ENCODE data around the gene CCNG2.
A peak's percentile ranks its signal among the peaks of the same experiment; 100 is the strongest.
"Not testable (repeated sequence)": the region's sequence is repeated elsewhere in the genome, so short reads cannot be mapped to it uniquely, and the experiment has no call there.

Gene CCNG2, protein sequence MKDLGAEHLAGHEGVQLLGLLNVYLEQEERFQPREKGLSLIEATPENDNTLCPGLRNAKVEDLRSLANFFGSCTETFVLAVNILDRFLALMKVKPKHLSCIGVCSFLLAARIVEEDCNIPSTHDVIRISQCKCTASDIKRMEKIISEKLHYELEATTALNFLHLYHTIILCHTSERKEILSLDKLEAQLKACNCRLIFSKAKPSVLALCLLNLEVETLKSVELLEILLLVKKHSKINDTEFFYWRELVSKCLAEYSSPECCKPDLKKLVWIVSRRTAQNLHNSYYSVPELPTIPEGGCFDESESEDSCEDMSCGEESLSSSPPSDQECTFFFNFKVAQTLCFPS

DNA sequence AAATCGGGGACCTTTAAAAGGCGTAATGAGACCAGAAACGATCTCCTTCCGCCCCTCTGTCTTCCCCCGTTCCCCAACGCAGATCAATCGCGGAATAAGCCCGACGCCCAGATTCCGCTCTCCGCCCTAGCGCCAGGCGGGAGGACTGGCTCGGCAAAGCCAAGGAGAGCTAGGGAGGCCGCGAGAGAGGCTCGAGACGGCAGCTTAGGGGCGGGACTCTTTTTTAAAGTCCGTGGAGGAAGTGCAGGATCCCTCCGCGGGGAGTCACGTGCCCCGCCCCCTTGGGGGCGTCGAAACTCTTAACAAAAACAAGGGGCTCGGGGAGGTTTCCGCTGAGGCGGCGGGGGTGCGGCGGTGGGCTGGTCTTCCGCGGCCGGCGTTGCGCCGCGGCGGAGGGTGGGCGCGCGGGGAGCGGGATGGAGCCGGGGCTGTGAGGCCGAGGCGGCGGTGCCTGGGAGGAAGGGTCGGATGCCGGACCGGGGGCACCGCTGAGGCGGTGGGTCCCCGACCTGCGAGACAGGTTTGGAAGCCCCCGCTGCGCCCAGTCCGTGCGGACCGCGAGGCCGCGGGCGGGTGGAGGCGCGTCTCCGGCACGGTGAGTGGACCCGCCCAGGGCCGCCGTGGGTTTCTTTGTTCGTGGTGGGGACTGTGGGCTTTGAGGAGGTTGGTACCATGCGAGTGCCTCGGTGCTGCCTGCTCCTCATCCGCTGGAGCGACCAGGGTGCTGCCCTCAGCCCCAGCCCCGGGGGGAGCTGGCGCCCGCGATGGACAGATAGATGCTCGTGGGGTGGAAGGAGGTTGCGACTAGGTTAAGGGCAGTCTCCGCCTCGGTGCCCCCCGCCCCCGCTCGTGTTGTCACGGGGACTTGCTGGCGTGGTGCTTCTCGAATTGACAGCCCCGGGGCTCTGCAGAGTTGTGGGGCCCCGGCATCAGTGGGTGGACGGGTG is at the start of gene CCNG2:
Gene CCNG2, plus strand, starts transcription at position 296 of the 947 bp plus-strand sequence. CDS start 1,326 bp downstream, outside the sequence.
- DNase-seq (ENCODE audit: low read depth), result peak; percentile 15

DNA sequence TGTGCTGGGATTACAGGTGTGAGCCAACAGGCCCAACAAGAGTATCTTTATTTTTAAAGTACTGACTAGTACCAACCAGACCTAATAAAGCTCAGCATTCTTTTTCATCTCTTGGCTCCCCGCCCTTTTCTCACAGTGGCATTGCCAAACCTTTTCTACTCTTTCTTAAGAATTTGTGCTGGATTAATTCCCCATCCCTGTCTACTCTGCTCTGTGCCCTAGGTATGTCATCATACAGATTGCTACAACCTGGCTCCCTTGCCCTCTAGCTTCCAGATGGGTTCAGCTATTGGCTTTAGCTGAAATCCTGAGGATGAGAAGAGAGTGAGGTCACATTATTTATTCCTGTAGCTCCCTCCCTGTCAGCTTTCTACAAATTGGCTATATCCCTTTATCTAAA is 46.3 kb upstream of the CCNG2 start:
- DNase-seq (ENCODE audit: low read depth), result no peak

DNA sequence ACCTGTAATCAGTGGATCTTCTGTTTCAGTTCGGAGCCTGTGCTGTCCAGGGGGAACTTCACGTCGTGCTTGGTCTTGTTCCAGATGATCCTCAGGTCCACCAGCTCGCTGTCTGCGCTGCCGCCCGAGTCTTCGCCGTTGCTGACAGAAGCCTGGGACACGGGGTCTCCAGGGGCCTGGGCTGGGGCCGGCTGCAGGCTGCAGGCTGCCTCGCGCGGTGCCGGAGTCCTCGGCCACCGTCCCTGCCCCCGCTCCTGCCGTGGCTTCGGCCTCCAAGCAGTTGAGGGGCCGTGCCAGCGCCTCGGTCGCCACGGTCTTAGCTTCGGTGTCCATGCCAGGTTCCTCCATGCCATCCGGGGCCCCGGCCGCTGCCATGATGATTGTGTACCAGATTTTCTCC is 43.9 kb upstream of the CCNG2 start:
- no peak for DNase-seq (ENCODE audit: low read depth)

DNA sequence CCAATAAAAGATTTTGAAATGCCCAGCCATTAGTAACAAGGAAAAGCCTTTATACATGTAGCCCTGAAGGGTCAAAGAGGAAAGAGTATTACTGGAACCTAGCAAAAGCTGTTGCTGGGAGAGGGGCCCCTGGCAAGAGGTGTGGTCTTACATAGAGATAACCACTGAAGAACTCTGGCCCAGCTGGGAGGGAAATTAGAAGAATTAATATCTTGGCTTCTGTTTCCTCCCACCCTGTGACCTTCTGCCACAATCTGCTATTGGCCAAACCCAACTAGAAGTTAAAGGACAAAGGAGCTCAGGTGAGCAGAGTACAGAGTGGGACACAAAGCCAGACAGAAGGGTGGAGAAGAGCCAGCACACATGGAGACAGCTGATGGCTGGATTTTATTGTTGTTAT is 39.3 kb upstream of the CCNG2 start:
- no peak for DNase-seq (ENCODE audit: low read depth)

DNA sequence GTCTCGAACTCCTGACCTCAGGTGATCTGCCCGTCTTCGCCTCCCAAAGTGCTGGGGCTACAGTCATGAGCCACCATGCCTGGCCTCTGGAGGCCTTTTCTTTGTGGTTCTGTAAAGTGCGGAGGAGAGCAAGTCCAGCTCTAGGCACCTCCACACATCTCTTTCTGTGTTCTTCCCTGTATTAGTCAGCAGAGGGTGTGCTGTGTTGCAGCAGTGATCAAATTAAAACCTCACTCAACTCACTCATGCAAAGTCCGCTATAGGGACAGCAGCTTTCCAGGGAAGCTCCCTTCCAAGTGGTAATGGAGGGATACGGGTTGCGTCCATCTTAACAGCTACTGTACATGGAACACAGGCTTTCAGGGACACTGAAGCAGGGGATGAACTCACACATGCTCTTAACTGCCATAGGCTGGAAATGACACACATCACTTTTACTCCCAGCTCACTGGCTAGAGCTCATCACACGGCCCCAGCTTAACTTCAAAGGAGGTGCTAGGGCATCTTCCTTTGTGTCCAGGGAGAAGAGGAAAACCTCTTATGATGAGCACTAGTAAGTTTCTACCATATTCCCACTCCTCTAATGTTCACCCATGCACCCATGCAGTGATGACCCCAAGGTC is 36.0 kb upstream of the CCNG2 start:
- no peak for DNase-seq (ENCODE audit: low read depth)

DNA sequence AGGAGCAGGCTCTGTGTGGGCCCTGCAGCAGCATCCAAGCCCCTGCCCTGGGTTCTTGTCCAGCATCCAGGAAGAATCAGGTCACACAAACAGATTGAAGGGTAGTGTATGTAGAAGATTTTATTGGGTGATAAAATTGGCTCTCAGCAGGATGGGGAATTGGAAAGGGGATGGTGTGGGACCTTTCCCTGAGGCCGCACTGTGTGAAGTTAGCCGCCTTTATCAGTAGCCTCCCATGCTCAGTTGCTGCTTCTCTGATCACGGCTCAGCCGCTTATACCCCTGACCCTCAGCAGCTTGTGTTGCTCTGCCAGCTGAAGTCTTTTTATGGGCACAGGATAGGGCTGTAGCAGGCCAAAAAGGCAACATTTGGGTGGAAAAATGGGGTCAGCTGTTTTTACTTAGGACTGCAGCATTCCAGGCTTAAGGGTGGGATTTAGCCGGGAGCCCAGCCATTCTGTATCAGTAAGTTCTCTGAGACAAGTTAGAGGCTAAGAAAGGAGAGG is 35.2 kb upstream of the CCNG2 start:
- DNase-seq (ENCODE audit: low read depth), result no peak

DNA sequence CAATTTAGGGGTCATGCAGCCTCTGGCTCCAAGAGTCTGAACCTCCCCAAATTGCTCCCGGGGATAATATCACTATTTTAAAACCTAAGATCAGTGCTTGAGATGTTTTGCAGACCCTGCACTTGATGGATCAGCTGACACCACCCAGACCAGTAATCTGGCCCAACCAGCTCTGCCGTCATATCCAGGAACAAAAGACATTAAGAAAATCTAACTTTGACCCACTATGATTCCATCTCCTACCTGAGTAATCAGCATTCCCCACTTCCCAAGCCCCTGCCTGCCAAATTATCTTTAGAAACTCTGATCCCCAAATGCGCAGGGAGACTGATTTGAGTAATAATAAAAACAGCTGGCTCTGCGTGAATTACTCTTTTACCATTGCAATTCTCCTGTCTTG is 34.4 kb upstream of the CCNG2 start:
- no peak for DNase-seq (ENCODE audit: low read depth)

DNA sequence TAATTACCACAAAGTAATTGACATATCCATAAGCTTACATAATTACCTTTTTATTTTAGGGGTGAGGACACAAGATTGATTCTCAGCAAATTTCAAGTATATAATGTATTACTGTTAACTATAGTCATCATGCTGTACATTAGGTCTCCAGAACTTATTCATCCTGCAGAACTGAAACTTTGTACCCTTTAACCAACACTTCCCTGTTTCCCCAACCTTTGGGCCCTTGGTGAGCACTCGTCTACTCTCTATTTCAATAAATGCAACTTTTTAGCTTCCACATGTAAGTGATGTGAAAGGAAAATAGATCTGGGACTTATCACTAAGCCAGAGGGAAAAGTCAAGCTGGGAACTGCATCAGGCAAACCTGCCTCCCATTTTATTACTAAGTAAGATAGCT is 33.6 kb upstream of the CCNG2 start:
- no peak for DNase-seq (ENCODE audit: low read depth)

DNA sequence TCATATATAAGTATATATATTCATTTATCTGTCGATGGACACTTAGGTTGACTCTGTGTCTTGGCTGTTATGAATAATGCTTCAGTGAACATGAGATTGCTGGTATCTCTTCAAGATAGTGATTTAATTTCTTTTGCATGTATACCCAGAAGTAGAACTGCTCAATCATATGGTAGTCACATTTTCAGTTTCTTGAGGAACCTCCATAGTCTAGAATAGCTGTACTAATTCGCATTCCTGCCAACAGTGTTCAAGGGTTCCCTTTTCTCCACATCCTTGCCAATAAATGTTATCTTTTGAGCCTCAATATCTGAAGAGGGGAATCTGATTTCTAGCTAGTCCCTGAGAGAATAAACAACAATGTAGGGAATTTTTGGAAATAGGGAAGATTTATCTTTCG is 32.4 kb upstream of the CCNG2 start:
- no peak for DNase-seq (ENCODE audit: low read depth)

DNA sequence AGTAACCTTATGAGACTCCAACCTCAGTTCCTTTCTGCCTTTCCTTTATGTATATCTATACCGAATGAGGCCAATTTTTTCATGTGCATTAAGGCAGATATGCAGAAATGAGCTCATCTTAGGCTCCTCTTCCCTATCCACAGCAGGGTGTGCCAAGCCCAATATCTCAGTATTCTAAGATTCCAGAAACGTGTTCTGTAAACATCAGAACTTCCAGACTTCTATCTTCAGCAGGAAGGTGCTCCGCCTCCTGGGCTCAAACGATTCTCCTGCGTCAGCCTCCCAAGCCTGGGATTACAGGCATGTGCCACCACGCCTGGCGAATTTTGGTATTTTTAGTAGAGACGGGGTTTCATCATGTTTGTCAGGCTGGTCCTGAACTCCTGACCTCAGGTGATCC is 31.0 kb upstream of the CCNG2 start:
- no peak for DNase-seq (ENCODE audit: low read depth)

DNA sequence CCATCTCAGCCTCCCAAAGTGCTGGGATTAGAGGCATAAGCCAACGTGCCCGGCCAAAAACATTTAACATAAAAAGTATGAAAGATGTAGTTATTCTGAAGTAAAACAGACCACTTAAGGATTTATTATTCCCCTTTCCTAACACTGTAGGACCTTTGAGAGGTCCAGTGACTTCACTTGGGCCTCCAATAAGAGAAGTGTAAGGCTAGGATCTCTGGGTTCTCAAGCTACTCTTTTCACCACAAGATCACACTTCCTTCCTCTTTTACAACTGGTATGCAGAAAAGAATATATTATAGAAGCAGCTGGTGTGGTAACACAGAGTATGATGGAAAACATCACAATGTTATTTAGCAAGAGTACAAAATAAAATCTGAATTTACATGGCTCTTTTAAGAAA is 30.2 kb upstream of the CCNG2 start:
- no peak for DNase-seq (ENCODE audit: low read depth)

DNA sequence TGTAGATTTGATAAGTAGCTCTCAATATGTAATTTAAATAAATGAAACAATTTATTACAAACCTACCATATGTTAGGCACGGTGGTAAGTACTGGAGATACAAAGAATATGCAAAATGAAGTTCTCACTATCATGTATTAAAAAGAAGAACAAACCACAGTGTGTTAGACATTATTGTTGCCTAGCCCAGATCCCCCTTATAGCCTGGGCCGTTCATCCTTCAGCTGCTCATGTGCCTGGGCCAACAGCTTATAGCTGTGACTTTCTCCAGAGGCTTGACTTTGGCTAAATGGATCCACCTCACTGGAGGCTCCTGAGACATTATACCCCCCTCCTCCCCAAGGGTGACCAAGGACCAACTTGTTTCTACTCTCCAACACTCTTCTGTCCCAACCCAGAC is 29.8 kb upstream of the CCNG2 start:
- DNase-seq (ENCODE audit: low read depth), result no peak

DNA sequence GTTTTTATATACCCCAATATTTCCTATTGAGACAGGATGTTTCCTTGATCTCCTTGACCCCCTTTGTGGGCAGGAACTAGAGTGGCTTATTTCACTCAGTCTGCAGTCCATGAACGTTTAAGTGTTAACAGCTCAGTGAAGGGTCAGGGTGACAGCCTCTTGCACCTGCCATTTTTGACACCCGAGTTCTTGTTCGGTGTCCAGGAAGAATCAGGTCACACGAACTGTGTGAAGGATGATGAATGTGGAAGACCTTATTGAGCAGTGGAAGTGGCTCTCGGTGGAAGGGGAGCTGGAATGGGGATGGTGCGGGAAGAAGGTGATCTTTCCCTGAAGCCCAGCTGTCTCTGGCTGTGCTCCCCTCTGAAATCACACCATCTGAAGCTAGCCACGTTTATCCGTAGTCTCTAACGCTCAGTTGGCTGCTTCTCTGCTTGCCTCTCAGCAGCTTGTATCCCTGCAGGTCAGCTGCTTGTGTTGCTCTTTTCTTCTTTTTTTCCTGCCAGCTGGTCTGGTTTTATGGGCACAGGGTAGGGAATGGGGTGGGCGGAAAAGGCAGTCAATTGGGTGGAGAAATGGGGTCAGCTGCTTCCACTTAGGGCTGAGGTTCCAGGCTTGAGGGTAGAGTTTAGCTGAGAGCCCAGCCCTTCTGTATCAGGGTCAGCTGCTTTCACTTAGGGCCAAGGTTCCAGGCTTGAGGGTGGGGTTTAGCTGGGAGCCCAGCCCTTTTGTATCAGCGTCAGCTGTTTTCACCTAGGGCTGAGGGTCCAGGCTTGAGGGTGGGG is 29.0 kb upstream of the CCNG2 start:
- no peak for DNase-seq (ENCODE audit: low read depth)

DNA sequence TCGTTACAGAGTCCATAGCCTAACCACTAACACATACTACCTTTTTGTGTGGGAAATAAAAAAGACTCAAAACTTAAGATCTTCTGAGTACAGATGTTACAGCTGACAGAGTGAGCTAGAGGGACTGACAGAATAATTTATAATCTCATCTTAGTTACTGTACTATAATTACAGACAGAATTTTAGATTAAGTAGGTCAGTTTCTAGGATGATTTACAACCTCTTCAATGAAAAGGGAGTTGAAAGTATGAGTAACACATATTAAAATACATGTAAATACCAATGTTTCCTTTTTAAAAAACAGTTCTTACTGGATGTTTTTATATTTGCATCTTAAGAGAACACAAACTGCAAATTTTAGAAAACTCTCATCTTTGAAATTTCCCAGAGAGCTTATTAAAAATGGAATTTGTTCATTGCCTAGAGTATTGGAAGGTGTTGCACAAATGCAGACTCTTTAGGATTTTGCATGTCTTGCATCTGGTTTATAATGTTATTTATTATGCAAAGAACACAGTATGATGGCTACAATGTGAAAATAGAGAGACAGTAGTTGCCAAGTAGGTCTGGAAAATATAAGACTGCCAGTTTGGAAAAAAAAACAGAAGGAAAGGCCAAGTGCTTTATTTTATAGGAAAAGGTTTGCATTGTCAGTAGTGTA is 24.2 kb upstream of the CCNG2 start:
- no peak for DNase-seq (ENCODE audit: low read depth)

DNA sequence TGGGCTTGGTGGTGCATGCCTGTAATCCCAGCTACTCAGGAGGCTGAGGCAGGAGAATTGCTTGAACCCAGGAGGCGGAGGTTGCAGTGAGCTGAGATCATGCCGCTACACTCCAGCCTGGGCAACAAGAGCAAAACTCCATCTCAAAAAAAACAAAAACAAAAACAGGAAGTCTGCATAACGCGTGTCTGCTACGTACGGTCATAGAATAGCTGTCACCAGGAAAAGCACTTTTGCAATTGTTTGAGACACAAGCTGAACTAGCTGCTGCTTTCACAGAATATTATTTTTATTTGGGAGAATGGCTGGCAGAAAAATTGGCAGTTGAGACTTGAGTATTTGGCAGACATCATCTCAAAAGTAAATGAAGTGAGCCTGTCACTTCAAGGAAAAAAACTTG is 19.6 kb upstream of the CCNG2 start:
- DNase-seq (ENCODE audit: low read depth), result not testable (repeated sequence)

DNA sequence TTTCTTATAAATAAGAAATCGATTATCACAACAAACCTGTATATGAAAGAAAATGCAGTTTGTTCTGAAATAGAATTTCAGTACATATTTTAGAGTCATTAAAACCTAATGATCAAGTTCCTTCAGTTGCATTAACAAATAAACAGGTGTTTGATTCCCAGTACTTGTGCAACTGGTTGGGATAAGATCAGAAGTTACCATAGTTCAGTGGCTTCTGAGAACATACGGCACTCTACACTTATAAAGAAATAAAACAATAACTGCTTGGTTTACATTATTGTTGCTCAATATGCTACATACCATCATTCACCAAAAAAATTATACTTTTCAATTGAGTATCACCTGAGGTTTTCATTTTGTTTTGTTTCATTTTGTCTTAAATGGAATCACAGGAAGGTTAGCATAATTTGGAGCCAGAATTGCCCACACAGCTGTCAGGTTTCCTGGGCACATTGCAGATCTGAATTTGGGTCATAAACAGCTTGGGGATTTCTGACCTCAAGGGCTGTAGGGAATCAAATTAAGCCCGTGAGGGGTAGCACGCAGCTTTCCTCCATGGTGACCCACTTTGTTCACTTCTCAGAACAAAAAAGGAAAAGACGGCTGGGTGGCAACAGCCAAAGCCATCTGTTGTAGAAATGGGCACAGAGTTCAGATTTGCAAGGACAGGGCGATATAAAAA is 14.9 kb upstream of the CCNG2 start:
- no peak for DNase-seq (ENCODE audit: low read depth)

DNA sequence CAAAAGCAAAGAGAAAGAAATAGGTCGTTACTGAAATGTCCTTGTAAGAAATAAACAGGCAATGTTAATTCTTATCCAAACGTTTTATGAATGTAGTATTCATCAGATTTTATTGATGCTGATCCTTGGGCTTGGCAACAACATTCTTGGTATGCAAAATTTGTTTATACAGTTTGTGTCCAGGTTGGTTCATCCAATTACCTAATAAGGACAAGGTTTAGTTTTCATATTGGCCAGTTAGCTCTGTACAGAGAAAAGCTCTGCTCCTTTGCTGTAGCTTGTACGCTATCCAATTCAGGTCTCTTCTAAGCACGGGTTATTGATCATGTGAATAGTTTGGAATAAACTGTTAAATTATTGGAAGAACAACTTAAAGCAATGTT is 14.4 kb upstream of the CCNG2 start:
- DNase-seq (ENCODE audit: low read depth), result no peak

DNA sequence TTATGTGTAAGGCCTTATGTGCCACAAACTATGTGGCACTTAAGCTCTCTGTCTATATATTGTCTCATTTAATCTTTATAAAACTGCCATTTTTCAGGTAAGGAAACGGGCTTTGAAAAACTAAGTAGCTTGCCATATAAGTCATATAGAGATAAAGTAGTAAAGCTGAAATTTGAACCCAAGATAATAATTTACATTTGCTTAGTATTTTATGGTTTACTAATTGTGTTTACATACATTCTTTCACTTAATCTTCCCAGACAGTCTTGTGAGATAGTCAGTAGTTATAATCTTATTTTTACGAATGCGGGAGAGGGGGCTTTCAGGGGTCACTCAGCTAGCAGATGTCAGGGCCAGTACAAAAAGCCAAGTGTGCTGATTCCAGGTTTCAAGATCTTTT is 13.9 kb upstream of the CCNG2 start:
- no peak for DNase-seq (ENCODE audit: low read depth)

DNA sequence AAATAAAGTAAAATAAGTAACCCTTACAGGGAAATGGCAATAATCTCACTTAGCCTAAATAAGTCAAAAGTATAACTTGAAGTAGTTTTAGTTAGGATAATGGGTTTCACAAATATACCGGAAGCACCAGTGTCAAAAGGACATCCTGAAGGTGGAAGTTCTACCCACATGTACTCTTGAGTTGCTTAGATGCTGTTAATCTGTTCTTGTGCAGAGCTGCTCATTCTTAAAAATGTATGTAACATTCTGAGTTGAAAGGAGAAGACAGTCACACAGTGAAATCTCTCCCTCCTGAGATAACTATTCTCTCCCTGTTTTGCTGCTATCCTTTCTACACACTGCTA is 11.2 kb upstream of the CCNG2 start:
- no peak for DNase-seq (ENCODE audit: low read depth)

DNA sequence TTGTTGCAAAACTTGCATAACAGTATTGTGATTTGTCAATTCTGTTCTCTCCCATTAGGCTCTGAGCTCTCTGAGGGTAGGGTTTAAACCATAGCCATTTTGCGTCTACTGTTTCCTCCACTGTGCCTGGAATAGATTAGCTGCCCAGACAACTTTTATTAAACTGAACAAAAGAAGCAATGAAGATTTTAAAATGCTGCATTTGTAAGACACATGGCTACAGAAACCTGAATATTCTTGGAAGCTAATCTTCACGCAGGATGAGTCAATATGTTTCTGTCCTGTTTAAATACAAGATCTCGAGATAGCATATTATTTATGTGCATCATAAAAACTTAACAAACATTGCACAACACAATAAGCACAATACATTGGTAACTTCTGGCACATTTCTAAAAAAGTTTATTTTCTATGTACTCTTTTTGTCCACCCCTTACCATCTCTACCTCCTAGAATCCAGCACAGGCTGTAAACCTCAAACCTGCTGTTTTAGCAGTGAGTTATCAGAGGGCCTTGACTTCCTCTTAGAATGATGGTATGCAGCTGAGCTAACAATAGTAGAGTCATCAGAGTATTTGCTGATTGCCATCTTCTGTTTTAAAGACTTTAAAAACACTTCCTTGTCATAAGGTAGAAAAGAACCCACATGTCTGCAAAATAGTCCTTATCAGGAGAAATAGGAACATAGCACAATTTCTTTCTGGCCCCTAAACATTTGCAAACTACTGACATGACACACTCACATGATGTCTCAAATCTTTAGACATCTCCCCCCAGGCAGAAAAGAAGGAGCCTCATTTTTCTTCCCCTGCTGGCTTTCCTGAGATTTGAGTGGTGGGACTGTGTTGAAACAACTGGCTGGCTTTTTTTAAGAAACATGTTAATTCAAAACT is 10.6 kb upstream of the CCNG2 start:
- DNase-seq (ENCODE audit: low read depth), result no peak
